Stimulated activated CD4-positive, alpha-beta T cell treated with anti-CD3 and anti-CD28 coated beads, Interleukin-4, amount 100 ng/mL, for 4 hours (primary cell): Measurements from ENCODE around the gene RBMS1.
A peak's percentile ranks its signal among the peaks of the same experiment; 100 is the strongest.
"Not testable (repeated sequence)": the region's sequence is repeated elsewhere in the genome, so short reads cannot be mapped to it uniquely, and the experiment has no call there.

Experiments used
- DNase-seq, 2 experiments: peaks; one replicate each; pipeline ENCODE4 v3.0.0-alpha.2; 2020

RBMS1 gene

GRCh38 chr2:160430001-160430344 is 63.6 kb downstream of the RBMS1 start:
- no peak for DNase-seq

- no peak for DNase-seq
These were observed 64.2 kb downstream of the RBMS1 start for GRCh38 chr2:160429248-160430000.

- no peak for DNase-seq
These were observed 65.2 kb downstream of the RBMS1 start for GRCh38 chr2:160428405-160428763.

DNA sequence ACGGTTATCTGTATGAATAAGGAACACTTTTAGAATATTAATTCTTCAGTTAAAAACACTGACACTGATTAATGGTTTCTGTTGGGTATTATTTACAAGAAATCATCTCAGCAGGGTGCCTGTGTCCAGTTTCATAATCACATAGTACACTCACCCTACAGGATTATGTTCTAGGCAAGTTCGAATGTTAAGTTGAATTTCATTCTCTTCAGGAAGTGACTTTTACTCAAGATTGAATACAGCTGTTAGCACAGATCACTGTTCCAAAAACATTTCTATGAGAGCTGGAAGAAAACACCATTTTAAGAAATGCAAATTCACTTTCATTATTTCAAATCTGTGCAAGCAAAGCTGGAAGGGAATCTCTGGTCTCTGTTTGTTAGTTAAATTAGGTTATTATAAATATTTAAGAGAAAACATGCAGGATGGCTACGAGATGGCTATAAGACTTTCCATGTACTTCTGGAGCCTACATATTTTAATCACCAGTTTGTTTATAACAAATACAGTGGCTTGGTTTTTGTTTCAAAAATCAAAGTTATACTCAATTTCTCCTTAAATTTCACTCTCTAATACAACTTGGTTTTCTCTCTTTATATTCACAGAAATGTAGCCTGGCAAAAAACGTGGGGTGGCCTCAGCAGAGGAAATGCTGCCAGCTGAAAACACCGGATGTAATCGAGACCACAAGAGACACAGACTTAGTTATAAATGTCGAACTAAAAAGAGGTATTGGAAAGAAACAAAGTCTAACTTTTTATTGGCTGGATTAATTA is 65.8 kb downstream of the RBMS1 start:
- DNase-seq, result peak in 1 of 2 experiments; percentile 56

DNA sequence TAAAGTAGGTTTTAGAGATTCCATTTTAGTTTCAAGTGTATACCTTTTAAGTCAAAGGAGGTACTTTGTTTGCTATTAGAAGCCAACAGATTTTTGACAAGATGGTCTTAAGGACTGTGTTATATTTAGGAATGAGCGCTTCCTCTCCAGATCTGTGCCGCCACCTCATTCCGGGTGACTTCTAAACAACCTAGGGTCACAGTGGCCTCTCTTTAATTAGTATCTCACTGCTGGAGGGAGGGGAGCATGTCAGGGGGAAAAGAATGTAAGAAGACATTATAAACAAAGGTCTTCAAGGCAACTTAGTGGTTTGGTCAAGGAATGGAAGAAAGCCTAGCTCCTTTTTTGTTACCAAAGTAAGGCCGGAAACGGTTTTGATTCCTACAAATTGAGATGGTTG is 67.0 kb downstream of the RBMS1 start:
- DNase-seq, result no peak

GRCh38 chr2:160425434-160426151 is 68.0 kb downstream of the RBMS1 start:
- DNase-seq, result no peak

GRCh38 chr2:160423126-160423525 is 70.5 kb downstream of the RBMS1 start:
- DNase-seq, result no peak

- not testable (repeated sequence) for DNase-seq
These were observed 71.7 kb downstream of the RBMS1 start for GRCh38 chr2:160421646-160422501.

- no peak for DNase-seq
These were observed 72.9 kb downstream of the RBMS1 start for GRCh38 chr2:160420711-160421110.

DNA sequence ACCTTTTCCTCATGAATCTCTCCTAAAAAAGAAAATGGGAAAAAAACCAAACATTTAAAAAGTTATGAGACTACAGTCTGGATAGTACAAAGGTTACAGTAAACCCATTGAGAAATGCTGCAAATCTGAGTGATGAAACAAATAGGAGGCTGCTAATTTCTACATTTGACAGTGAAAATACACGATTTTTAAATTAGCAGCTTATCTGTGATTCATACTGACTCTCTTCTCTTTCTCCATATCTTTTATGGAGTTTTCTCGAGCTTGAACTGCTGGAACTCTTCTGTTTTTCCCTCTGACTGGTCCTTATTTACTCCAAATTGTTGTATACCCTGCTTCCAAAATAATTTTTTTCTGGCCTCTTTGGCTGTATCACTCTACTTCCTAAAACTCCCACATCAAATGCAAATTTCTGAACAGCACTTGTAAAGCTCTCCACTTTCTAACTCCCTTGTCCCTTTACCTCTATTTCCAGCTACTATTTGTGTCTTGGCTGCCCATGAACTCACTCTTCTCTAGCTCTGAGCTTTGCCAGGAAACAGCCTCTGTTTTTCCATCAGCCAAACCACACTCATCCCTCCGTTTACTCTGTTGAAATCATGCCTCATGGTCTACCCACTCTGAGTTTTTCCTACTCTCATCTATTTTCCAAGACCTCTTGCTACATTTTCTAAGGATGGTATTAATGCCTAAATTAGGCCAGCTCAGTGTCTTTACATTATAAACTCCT is 73.7 kb downstream of the RBMS1 start:
- no peak for DNase-seq

- DNase-seq, result no peak
These were observed 74.8 kb downstream of the RBMS1 start for GRCh38 chr2:160418853-160419252.

DNA sequence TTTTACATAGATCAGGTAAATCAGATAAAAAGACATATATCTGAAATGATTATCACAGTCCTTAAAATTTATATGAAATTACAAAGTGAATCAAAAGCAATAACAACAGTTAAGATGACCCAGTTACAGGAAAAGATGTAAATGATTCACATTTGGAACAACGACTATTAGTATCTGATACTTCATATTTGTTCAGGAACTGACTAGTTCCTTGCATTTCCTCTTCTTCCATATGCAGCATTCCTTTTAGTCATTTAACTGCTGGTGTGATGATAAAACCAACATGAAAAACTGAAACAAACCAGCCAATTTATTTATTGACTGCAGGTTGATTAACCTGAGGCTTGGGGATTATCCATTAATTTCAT is 75.2 kb downstream of the RBMS1 start:
- DNase-seq, result no peak

- peak in 1 of 2 experiments; percentile 47 for DNase-seq
These were observed 75.7 kb downstream of the RBMS1 start for GRCh38 chr2:160417745-160418397.

GRCh38 chr2:160415991-160416390 is 77.6 kb downstream of the RBMS1 start:
- DNase-seq, result no peak

- DNase-seq, result no peak
These were observed 81.7 kb downstream of the RBMS1 start for GRCh38 chr2:160411955-160412354.

DNA sequence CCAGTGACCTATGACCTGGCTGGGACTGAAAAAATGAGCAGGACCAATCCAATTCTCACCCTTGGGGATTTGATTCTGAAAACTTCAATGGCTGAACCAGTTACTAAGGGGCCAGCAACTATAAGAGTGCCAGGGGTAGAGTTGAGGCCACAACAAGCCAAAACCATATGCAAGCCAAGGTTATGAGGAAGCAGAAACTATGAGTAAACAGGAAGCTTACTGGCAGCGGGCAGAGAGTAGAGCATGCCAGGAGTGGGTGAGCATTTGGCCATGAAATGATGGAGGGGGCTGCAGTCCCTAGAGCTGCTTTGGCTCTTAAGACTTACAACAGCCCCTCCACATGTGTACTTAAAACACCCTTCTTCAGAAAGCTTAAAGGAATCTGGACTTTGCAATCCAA is 82.4 kb downstream of the RBMS1 start:
- peak in 1 of 2 experiments; percentile 34 for DNase-seq

DNA sequence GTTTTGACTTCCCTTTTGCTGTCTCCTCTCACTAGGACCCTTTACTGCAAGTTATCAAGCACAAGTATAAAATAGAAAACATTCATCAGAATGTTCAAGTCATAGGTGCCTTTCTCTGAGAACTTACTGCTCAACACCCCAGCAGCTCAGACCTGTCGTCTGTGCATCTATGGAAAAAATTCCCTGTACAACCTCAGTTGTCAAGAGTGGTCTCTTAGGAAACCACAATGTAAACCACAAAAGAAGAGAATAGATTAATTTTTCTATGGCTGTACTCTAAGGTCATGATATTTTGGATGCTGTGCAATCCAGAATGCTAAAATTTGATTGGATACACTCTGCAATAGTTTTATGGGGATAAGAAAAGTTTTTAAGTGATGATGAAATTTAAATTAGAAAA is 84.1 kb downstream of the RBMS1 start:
- no peak for DNase-seq

DNA sequence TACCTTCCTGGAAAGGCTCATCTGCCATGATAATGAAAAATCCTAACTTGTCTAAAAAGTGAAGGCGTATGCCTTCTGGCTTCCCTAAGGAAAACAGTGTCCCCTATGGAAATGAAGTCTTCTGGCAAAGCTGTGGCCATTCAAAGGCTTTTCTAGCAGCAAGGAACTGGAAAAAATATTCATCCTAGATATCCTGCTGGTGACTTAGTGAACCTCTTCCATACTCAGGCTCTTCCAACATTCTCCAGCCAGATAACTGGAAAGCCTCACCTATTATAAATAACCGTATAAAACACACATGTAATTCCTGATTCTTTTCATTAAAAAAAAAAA is 84.7 kb downstream of the RBMS1 start:
- DNase-seq, result no peak

DNA sequence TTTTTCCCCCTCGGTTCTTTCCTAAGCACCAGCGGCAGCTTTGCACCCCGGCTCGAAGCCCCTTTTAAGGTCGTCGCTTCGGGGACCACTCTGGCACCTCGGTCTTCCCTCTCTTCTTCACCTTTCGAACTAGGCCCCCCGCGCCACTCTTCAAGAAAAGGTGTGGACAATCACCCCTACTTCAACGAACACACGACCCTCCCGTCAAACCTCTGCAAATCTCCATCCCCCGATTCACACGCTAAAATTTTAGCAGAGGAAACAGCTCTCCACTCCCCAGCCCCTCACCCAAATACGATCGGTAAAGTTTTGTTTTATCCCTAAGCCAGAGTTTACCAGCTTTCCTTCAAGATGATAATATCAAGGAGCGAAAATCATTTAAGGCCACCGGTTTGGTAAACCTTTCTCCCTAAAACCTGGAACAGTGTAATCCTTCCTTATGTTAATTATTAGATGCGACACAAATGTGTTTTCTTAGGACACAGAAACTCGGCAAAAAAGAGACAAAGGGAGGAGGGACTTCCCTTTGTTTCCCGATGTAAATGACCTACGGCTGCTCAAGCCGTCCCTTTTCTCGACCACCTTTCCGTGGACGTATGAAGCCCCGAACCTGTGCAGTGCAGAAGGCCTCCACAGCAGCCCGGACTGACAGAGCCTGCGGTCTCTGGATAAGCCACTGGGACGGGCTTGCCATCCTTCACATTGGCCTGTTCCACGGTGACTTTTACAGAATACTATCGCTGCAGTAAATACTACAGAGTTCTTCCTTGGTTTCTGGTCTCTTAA is 85.2 kb downstream of the RBMS1 start:
- no peak for DNase-seq

DNA sequence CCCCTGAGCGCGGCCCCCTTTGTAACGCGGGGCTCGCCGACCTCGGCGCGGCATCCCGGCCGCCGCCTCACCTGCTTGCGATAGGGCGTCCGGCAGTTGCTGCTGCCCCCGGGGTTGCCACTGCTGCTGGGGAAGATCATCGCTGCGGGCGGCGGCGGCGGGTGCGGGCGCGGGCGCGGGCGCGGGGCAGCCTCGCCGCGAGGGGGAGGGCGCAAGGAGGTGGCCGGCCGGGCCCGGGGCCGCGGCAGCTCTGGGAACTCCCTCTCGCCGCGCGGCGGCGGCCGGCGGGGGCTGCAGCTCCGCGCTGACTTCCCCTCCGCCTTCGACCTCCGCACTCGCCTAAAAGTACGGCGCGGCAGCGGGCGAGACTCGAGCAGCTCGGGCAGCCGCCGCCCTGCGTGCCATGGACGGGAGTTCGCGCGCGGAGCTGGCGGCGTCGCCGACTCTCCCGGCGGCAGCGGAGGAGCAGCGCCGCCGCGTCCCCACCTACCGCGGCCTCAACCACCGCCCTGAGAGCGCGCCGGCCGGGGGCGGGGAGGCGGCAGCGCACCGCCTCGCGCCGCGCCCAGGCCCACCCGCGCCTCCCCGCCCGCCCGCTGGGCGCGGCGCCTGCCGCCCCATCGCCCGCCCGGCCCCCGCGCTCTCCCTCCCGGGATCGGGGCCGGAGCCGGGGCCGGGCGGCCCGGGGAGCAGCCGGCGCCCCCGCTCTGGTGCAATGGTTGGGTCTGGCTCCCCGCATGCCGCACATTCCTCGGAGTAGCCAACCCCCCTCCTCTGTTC is 86.0 kb downstream of the RBMS1 start:
- DNase-seq, result peak; percentile 54 to 59
